GM19240 (cell line): ENCODE measurements around the gene SLC11A2.
"Not testable (repeated sequence)": the region's sequence is repeated elsewhere in the genome, so short reads cannot be mapped to it uniquely, and the experiment has no call there.

ENCODE experiments used
- DNase-seq: peaks from one replicate; pipeline ENCODE4 v3.0.0; 2011; ENCODE audit warnings: low spot score; ENCODE audit not compliant: insufficient read length

The SLC11A2 gene

DNA sequence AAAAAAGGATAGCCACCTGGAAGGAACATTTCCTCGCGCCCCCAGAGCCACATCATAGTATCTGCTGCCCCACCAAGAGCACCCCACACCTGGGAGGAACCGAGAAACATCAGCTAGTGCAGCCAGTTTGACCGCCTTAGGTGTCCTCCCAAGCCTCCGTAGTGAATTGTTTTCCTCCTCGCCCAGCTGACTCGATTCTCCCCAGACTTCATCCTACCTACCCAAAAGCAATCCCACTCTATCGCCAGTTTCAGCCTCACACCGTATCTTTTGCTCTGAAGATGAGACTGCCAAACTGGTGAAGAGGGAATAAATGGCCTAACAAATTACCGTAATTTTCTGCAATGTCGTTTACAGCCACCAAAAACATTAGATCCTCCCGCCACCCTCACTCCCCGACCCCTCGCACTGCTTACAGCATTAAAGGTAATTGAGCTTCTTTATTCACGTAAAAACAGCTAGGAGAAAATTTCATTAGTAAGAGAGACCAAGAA is 1.2 kb upstream of the SLC11A2 start:
- DNase-seq, result no peak

DNA sequence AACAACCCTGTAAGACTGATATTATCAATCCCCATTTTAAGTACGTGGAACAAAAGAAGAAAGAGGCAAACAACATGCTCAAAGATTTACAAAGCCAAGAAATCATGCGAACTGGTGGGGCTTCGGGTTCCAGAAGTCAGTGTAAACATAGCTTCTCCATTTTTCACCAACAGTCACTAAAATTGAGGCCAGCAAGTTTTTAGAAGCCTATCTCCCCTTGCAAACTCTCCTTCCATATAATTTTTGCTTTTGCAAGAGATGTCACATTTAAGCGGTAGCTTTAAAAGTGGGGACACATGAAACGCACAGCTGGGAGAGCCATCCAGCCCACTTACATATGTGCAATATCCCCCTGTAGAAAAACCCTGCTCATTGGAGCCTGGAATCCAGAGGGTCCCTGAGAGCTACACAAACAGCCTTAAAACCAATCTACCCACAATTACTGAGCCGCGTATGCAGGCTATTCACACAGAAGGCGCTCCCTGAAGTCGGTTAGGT is 797 bp downstream of the SLC11A2 start:
- no peak for DNase-seq

DNA sequence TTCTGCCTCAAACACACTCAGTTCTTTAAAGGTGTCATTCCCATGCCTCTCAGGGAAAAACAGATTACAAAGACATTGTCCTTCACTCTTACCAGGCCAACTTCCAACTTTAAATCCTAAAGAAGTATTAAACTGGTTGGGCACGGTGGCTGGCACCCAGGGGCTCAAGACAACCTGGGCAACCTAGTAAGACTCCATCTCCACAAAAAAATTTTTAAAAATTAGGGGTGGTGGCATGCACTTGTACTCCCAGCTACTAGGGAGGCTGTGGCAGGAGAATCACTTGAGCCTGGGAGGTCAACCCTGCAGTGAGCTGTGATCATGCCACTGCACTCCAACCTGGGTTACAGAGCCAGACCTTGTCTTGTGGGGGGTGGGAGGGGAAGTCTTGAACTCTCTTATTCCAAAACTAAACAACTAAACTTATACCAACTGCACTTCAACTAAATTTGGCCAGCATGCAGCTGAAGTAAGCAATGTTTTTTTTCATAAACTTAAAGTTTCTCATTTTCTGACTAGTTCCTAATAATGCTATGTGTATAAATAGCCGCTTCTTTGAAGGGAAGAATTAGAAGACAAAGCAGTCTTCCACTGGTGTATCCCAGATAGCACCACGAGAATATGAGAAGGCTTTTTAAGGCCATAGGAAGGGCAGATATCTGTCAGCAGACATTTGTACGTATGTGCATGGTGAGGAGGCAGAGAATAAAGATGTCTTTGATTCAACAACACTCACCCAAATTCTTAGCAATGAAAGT is 2.4 kb downstream of the SLC11A2 start:
- DNase-seq, result no peak

DNA sequence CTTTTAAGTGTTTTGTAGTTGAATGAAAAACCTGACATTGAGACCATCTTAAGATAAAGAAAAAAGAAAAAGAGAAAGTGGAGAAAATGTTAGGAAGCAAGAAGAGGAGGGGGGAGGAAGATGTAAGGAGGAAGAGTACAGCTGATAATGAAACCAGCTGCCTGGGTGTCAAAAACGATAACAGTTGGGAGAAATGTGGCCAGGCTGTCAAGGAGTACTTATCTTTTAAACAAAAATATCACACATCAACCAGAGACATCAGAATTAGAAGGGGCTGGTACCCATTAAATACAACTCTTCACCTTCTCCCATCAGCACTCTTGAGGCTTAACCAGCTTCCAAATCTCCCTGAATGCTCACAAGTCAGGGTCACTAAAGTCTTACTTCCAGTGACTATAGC is 4.5 kb downstream of the SLC11A2 start:
- no peak for DNase-seq

DNA sequence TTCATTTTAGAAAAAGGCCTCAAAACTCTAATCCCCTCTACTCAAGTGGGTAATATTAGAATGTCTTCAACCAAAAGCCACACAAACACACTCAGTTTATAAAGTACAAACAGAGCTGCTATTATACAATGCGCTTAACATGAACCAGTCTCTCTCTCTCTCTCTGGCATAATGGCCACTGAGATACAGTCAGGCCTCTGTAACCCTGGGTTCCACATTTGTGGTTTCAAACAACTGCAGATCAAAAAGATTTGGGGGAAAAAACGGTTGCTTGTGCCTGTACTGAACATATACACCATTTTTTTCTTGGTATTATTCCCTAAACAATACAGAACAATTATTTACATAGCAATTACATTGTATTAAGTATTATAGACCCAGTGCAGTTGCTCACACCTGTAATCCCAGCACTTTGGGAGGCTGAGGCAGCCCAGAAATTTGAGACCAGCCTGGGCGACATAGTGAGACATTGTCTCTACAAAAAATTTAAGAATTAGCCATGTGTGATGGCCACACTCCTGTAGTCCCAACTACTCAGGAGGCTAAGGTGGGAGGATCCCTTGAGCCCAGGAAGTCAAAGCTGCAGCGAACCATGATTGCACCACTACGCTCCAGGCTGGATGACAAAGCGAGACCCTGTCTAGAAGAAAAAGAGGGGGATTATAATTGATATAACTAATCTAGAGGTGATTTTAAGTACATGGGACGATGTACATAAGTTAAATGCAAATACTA is 5.6 kb downstream of the SLC11A2 start:
- no peak for DNase-seq

DNA sequence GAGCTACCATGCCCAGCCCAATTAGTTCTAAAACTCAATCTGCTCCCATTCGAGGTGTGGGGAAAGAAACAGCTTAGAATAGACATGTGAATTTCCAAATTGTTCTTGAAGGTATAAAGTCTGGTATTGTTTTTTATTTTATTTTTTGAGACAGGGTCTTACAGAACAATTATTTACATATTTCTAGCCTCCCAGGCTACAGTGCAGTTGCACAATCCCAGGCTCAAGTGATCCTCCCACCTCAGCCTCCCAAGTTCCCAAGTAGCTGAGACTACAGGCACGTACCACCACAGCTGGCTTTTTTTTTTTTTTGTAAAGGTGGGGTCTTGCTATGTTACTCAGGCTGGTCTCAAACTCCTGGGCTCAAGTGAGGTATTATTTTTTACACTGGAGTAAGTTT is 6.3 kb downstream of the SLC11A2 start:
- no peak for DNase-seq

DNA sequence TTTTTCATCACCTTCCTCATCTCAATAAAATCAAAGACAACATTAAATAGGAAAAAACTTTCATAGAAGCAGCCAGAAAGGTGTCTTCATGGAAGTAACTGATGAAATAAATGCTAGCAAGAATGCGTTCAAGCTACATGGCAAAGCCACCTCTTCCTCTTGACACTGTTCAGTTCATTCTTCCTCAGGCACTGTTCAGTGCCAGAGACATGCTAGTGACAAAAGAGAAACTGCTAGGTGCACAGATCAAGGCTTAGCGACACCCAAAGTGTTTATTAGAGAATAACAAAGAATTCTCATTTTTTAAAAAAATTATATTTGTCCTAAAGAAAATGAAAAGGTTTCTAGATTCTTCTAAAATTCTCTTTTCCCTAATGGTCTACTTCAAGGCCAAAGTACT is 7.2 kb downstream of the SLC11A2 start:
- DNase-seq, result no peak

DNA sequence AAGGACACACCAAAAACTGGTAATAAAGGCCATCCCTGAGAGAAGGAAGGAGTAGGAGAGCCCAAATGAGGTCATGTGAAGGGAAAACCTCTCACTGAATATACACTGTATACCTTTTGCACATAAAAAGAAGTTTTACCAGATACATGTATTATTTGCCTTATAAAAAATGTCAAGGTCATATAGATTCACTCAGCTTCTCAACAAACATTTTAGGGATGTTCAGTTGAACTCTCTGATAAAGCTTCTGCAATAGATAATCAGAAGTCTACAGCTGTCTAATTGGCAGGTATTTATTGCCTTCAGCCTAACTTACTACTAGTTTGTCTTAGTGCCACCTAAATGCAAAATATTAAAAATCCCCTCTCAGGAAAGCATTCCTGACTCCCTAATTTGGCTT is 8.7 kb downstream of the SLC11A2 start:
- DNase-seq, result no peak

DNA sequence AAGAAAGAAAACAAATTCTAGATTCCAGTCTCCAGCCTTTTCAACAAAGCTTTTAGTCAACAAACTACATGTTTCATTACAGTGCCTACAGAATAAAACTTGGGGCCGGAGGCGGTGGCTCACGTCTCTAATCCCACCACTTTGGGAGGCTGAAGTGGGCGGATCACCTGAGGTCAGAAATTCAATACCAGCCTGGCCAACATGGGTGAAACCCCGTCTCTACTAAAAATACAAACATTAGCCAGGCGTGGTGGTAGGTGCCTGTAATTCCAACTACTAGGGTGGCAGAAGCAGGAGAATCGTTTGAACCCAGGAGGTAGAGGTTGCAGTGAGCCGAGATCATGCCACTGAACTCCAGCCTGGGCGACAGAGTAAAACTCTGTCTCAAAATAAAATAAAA is 11.7 kb downstream of the SLC11A2 start:
- DNase-seq, result not testable (repeated sequence)

DNA sequence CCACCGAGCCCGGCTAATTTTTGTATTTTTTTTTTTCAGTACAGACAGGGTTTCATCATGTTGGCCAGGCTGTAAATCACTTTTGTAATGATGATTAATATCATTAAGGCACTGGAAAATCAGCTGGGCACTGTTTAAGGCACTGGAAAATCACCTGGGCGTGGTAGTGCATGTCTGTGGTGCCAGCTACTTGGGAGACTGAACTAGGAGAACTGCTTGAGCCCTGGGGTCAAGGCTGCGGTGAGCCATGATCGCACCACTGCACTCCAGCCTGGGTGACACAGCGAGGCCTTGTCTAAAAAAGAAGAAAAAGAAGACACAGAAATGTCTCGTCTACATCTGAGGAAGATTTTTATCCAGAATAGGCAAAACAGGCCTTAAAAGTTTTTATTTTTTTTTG is 12.7 kb downstream of the SLC11A2 start:
- no peak for DNase-seq

DNA sequence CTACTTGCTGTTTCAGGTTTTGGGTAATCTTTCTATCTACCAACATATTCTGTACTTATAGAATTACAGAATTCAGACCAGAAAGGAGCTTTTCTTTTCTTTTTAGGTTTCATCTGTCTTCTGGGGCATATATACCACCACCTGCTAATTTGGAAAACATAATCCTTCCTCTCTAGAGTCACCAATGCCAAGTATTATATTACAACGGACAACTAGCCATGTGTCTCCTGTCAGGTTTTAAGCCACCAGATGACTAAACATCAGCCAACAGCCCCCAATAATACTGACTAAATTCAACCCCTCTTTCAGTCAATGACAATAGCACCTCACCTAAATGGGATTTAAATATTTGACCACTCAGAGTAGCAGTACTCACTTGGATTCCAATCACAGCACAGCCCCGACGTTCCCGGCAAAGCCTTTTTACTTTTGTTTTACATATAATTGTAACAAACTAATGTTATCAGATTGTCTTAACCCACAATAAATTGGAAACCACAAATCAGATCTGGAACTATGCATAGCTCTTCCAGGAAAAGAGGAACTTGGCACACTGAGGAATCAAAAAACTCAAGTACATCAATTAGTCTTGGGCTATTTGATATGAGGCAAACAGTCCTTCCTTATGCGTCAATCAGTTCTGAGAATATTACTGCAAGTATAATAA is 13.5 kb downstream of the SLC11A2 start:
- DNase-seq, result no peak

DNA sequence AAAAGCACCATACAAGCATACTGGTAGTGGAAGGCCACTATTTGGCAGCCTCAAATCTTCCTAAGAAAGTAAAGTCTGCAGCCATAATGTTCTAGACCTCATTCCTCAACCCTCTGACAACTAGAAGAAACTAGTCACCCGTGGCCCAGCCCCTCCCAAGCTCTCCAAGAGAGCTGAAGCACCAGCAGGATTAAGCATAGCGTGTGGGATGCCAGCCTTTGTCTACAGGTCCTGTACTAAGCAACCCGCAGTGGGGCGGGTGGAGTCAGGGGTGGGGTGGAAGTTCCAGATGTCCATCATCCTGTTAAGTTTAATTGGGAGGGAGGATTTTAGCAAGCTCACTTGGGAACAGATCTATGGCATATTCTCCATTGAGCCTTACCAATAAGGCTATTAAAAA is 14.2 kb downstream of the SLC11A2 start:
- no peak for DNase-seq

DNA sequence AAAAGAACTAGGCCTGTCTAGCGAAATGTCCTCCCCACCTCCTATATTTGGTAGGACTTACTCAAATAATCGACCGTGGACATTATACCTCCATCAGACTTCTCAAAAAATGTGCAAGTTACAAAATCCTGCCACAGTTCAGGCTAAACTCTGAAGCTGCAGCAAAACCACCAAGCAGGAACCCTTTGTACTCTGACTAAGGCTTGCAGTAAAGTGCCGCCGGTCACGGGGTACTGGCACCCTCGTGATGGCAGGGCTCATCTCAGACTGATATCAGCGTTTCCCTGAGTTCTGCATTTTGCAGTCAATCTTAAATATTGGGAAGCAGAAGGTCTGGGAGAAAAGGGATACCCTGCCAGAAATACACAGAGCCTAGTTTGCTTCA is 17.1 kb downstream of the SLC11A2 start:
- no peak for DNase-seq

DNA sequence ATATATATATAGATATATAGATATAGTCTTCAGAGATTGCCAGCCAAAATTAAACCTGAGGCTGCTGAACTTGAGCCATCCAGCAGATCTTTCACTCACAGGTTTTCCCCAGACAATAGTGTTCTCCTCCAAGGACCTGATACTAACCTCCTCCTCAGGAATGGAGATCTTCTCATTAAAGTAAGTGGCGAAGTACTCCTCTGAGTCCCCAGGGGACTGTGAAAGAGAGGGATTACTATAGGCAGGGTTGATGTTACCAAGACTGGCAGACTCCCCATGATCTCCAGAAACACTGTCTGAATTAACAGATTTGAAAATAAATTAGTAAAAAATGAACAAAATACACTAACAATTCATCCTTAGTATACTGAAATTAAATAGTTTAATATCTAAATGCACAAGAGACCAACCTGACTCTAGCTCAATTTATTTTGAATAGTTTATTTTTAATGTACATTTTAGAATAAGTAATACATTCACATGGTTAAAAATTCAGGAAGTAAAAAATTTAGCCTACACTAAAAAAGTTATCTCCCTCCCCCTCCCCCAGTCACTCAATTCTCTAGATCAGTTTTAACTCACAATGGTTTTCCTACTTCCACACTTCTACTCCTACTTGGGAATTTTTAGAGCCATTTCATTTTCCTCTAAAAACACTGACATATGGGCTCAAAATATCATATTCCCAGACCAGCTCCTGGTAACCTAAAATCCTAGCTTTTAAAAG is 17.7 kb downstream of the SLC11A2 start:
- no peak for DNase-seq

DNA sequence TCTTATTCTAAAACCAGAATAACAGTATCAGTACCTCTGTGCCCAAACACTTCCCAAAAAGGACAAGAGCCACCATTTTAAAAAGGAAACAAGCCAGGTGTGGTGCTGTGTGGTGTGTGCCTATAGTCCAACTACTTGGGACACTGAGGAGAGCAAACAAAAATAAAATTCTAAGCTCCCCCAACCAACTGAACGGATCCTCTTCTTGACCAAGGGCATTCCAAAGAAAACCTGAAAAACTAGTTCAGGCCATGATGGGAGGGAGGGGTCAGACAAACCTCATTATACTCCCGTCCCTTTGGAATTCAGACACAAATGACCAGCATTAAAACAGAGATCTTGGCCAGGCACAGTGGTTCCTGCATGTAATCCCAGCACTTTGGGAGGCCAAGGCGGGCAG is 20.5 kb downstream of the SLC11A2 start:
- DNase-seq, result no peak

DNA sequence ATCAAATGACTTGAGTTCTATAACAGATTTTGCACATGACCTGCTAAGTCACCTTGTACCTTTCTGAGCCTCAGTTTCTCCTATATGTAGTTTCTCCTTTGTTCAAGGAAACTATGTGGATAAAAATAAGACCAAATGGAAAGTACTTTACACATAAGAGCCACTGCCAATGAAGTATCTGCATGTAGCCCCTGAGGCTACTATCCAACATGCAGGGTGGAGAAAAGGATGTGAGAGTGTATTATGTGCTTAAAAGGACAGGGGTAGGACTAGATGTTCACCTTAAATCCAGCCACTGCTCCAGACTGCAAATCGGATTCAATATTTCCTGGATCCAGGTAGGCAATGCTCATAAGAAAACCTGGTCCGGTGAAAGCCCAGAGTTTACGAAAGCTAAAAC is 21.2 kb downstream of the SLC11A2 start:
- DNase-seq, result no peak

DNA sequence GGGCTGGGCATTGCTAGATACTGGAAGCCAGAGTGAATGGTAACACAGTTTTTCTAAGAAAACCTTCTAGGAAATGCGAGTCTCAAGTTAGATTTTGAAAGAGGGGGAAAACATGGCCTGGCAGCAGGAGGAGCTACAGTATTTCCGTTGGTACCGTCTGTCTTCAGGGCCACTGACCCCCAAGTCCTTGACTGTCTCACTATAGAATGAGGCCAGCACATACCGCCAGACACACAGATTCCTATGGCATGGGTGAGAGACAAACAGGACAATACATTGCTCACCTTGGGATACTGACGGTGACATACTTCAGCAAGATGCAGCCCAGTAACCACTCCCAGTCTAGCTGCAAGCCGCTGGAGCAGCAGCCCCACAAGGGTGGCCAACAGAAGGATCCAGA is 21.7 kb downstream of the SLC11A2 start:
- no peak for DNase-seq

DNA sequence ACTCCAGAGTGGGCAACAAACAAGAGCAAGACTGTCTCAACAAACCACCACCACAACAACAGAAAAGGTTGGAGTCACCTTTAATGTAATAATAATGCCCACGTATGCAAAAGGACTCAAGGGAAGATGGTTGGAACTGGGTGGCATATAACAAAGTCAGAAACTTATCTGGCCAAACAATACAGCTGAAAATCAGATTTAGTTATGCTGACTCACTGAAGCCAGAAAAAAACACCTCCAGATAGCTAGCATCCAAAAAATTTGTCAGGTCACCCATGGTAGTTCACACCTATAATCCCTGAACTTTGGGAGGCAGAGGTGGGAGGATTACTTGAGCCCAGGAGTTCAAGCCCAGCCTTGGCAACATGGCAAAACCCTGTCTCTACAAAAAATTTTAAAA is 24.4 kb downstream of the SLC11A2 start:
- no peak for DNase-seq

DNA sequence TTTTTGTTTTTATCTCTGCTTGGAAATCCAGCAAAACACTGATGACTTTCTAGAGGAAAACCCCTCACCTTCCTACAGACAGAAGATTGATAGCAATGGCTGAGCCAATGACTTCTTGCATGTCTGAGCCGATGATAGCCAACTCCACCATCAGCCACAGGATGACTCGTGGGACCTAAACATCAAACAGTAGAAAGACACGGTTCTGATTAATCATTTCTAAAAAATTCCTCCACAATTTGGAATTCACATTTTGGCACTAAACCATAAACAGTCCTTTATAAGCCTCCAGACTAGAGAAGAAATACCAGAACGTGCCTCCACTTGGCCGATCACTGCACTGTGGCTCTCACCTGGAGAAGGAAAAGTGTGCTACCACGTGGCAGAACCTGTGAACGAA is 25.9 kb downstream of the SLC11A2 start:
- DNase-seq, result no peak

DNA sequence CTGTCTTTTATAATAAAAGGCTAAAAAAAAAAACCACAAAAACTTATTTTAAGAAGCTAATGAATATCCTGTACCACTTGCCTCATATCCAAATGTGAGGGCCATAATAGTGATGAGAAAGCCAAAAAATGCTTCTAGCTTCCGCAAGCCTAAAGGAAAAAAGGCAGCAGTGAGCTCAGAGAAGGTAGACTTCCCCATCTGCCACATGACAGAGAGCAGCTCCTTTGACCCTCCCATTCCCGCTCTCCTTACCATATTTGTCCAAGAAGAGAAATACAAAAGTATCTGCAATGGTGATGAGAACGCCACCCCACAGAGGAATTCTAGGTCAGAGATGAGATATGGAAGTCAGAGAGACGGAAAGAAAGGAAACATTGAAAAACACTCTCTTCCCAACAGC is 27.1 kb downstream of the SLC11A2 start:
- no peak for DNase-seq

DNA sequence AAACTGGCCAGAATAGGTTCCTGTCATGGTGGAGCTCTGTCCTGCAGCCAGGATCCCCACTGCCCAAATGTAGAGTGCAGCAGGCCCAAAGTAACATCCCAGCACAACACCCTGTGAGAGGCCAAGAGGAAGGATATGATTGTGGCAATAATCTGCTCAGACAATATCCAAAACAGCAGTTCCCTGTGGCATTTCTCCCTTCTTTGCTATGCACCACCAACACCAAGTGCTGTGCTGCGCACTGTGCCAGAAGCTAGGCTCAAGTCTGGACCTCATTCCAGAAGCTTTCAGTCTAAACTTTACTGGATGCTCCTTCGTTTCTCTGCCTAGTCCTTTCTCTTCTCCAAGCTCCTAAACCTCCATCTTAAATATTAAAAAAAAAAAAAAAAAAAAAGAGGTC is 33.4 kb downstream of the SLC11A2 start:
- no peak for DNase-seq

DNA sequence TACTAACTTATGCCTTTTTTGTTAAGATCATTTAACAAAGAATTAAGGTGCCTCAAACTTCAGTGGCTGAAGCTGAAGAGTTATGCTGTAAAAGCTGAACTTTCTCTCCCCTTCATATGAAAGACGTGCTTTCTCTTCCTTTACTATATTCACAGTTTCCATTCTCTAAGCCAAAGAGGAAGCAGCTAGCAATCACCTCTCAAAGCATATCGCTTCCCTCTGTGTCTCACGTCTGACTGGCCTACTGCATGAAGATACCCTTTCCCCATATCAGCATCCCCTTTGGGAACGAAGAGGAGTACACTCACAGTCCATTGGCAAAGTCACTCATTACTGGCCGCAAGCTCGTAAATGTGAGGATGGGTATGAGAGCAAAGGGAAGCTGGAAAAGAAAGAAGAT is 34.9 kb downstream of the SLC11A2 start:
- no peak for DNase-seq
